ENCODE data around the gene TCHHL1.

DNA sequence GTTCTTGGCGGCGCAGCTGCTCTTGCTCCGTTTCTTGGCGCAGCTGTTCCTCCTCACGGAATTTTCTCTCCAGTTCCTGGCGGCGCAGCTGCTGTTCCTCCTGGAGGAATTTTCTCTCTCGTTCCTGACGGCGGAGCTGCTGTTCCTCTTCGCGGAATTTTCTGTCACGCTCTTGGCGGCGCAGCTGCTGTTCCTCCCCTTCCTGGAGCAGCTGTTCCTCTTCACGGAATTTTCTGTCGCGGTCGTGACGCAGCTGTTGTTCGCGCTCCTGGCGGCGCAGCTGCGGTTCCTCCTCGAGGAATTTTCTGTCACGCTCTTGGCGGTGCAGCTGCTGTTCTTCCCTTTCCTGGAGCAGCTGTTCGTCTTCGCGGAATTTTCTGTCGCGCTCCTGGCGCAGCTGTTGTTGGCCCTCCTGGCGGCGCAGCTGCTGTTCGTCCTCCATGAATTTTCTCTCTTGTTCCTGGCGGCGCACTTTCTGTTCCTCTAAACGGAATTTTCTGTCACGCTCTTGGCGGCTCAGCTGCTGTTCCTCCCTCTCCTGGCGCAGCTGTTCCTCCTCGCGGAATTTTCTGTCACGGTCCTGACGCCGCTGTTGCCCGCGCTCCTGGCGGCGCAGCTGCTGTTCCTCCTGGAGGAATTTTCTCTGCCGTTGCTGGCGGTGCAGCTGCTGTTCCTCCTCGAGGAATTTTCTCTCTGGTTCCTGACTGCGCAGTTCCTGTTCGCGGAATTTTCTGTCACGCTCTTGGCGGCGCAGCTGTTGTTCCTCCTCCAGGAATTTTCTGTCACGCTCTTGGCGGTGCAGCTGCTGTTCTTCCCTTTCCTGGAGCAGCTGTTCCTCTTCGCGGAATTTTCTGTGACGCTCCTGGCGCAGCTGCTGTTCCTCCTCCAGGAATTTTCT is 19.4 kb upstream of the TCHHL1 start:
- TF ChIP-seq POLR2AphosphoS5 (IDR thresholded peaks at IDR 0.05; ENCODE audit: low read depth, low read length), result no peak
- no peak for TF ChIP-seq SIN3A (IDR thresholded peaks at IDR 0.05; ENCODE audit: borderline replicate concordance, insufficient read depth, low read length)
